ENCODE data around the gene PTPRN2.

Gene PTPRN2

GRCh38 chr7:157671358-157672255 lies 916.0 kb downstream of the PTPRN2 start:
- TF ChIP-seq, protein P1, sequence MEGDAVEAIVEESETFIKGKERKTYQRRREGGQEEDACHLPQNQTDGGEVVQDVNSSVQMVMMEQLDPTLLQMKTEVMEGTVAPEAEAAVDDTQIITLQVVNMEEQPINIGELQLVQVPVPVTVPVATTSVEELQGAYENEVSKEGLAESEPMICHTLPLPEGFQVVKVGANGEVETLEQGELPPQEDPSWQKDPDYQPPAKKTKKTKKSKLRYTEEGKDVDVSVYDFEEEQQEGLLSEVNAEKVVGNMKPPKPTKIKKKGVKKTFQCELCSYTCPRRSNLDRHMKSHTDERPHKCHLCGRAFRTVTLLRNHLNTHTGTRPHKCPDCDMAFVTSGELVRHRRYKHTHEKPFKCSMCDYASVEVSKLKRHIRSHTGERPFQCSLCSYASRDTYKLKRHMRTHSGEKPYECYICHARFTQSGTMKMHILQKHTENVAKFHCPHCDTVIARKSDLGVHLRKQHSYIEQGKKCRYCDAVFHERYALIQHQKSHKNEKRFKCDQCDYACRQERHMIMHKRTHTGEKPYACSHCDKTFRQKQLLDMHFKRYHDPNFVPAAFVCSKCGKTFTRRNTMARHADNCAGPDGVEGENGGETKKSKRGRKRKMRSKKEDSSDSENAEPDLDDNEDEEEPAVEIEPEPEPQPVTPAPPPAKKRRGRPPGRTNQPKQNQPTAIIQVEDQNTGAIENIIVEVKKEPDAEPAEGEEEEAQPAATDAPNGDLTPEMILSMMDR (IDR thresholded peaks at IDR 0.05; ENCODE audit: borderline replicate concordance, insufficient read depth, low read depth, low read length), result no peak
- H3K4me3 ChIP-seq (ENCODE audit: low read depth, low read length), result no peak overlapping the region

DNA sequence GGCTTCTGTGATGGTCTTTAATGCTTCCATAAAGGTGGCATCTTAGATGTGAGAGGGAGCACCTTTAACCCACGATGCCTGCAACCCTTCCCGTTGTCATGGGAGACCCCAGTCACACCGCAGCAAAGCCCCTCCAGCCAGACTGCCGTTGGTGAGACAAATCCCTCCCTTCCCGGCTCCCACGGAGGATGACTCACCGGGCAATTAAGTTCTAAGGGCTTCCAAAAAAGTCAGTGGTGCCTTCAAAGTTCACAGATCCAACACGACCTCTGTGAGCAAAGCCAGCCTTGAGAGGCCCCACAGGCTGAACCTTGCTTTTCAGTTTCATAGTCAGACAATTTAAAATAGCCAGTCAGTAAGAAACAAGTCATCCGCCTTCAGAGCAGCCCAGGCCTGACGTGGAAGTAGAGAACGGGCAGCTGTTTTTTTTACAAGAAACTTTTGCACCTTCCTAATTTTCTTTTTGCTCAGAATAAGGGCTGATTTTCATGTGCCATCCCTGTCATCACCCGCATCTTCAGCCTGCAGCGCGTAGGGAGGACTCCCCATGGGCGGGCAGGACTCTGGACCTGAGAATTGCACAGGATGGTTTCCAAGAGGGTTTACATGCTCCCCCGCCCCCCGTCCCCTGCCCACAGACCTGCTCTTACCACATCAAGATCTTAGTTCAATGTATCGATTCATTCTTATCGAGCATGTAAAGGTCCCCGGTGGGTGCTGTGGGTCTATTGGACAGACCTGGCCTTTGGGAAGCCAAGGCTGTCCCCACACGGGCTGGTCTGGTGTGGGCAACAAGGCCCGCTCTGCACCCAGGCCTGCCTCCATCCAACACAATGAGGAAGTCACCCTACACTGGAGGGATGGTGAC lies 916.9 kb downstream of the PTPRN2 start:
- TF ChIP-seq, protein P1 (IDR thresholded peaks at IDR 0.05; ENCODE audit: borderline replicate concordance, insufficient read depth, low read depth, low read length), result no peak
- no peak overlapping the region for H3K4me3 ChIP-seq (ENCODE audit: low read depth, low read length)

DNA sequence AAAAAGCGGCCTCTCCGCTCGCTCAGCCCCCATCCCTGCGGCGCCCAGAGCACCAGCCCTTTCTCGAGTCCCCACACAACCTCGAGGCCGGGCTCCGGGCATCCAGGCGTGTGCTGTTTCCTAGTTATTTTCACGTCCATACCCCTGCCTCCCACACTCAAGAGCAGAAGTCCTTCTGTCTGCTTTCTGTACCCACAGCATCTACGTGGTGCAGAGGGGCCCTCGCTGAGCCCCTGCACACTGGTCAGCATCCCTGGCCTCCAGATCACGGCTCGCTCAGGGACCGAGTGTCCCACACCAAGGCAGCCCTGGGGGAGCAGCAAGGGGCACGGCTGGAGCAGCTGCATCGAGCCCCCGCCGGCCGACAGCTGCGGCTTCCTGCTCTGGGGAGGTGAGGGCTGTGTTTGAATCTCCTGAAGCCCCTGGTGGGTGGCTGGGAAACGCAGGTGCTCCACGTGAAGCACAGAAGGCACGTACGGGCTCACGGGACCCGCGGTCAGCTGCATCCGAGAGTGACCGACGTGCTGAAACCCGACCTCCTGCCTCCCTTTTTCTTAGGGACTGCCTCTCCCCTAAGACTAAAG lies 917.8 kb downstream of the PTPRN2 start:
- no peak overlapping the region for H3K4me3 ChIP-seq (ENCODE audit: low read depth, low read length)
- TF ChIP-seq, protein P1 (IDR thresholded peaks at IDR 0.05; ENCODE audit: borderline replicate concordance, insufficient read depth, low read depth, low read length), result no peak

DNA sequence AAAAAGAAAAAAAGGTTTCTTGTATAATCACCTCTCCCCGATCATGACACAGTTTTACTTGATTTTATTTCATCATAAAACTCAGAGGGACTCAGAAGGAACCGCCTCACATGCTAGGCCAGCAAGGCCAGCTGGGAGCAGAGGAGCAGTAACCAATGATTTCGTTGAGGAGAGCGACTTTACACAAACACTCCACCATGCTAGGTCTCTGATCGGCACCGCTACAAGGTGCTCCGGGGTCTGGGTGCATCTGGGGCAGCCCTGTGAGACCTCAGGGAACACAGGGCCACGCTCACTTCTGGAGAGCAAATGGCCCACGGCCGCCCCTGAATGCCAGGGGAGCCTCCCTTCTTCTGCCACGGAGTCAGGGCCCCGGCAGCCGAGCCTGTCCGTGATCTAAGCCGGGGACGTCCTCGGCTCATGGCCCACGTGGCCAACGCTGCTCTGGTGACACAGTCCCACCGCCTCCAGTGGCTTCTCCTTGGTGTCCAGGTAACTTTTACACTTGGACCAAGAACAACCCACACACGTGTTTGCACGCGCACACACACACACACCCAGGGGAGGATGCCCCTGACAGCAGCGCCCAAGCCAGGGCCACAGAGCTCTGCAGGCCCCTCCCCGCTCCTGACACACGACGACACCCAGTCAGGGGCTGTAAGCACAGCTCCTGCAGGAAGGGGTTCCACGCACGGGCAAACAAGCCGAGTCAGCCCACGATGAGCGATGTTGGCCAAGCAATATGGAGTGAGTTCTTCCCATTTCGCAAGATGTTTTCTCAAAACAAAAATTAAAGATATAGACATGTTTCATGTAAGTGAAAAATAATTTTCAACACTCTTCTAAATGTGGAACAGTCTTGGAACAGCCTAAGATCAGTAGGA lies 918.5 kb downstream of the PTPRN2 start:
- TF ChIP-seq, protein P1 (IDR thresholded peaks at IDR 0.05; ENCODE audit: borderline replicate concordance, insufficient read depth, low read depth, low read length), result no peak
- H3K4me3 ChIP-seq (ENCODE audit: low read depth, low read length), result no peak overlapping the region

GRCh38 chr7:157668221-157668883 lies 919.3 kb downstream of the PTPRN2 start:
- no peak overlapping the region for H3K4me3 ChIP-seq (ENCODE audit: low read depth, low read length)
- TF ChIP-seq, protein P1 (IDR thresholded peaks at IDR 0.05; ENCODE audit: borderline replicate concordance, insufficient read depth, low read depth, low read length), result no peak

GRCh38 chr7:157667731-157668130 lies 919.9 kb downstream of the PTPRN2 start:
- TF ChIP-seq, protein P1 (IDR thresholded peaks at IDR 0.05; ENCODE audit: borderline replicate concordance, insufficient read depth, low read depth, low read length), result no peak
- no peak overlapping the region for H3K4me3 ChIP-seq (ENCODE audit: low read depth, low read length)
